ENCODE data around the gene ADRA2C.

- TF ChIP-seq CTCF (IDR thresholded peaks at IDR 0.05) = no peak
- TF ChIP-seq POLR2A (IDR thresholded peaks at IDR 0.05) = no peak
Observed at GRCh38 chr4:3771164-3771809, 5.1 kb downstream of the ADRA2C start.

All from adrenal gland (tissue), 5 donors.